Measurements from ENCODE around the gene RSPH6A. TPM values are rescaled to one million over a fixed set of nuclear protein-coding genes. Genes with fewer than 3 reads are reported as not detected.

Gene RSPH6A
- polyA plus RNA-seq, 1 donor (not counting 4 experiments of a cell fraction or from before 2014, with no cell fraction given) = not detected

GRCh38 chr19:45785097-45785496, 30.0 kb downstream of the RSPH6A start:
- FAIRE-seq (no peak), DNase-seq (ENCODE audit: low read depth, low spot score) (no peak)
- no peak for TF ChIP-seq EZH2 (IDR thresholded peaks at IDR 0.05; ENCODE audit: low read length)
- TF ChIP-seq, protein P1, sequence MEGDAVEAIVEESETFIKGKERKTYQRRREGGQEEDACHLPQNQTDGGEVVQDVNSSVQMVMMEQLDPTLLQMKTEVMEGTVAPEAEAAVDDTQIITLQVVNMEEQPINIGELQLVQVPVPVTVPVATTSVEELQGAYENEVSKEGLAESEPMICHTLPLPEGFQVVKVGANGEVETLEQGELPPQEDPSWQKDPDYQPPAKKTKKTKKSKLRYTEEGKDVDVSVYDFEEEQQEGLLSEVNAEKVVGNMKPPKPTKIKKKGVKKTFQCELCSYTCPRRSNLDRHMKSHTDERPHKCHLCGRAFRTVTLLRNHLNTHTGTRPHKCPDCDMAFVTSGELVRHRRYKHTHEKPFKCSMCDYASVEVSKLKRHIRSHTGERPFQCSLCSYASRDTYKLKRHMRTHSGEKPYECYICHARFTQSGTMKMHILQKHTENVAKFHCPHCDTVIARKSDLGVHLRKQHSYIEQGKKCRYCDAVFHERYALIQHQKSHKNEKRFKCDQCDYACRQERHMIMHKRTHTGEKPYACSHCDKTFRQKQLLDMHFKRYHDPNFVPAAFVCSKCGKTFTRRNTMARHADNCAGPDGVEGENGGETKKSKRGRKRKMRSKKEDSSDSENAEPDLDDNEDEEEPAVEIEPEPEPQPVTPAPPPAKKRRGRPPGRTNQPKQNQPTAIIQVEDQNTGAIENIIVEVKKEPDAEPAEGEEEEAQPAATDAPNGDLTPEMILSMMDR (optimal IDR thresholded peaks at IDR 0.05 in 1 of 3, IDR thresholded peaks at IDR 0.05 in 1 of 3, conservative IDR thresholded peaks at IDR 0.05 in 1 of 3; ENCODE audit: extremely low read depth in 1 of 3, insufficient read depth in 2 of 3, low read length in 3 of 3) = no peak
- Histone ChIP-seq H2AFZ (ENCODE audit: control insufficient read depth, low read length) (no peak overlapping the region), H3K9me3 (ENCODE audit: control insufficient read depth, low read depth, low read length) (no peaks in the 10 kb centered on the region), H3K9ac (ENCODE audit: control insufficient read depth, extremely low read depth, insufficient read depth, low read length) (no peak overlapping the region), H3K27ac (ENCODE audit: control insufficient read depth, insufficient read depth, low read length) (no peak overlapping the region), H3K4me2 (ENCODE audit: control insufficient read depth, extremely low read depth, insufficient read depth, low read depth, low read length) (no peak overlapping the region), H3K4me3 (ENCODE audit: control insufficient read depth in 2 of 3, extremely low read depth in 1 of 3, insufficient read depth in 2 of 3, low read depth in 1 of 3, low read length in 3 of 3) (no peak overlapping the region), H3K36me3 (ENCODE audit: control insufficient read depth in 2 of 2, extremely low read depth in 1 of 2, insufficient read depth in 2 of 2, low read length in 2 of 2) (peaks cover 9 to 34% of the 10 kb centered on the region in 2 experiments), H4K20me1 (ENCODE audit: control insufficient read depth, extremely low read depth, insufficient read depth, low read length) (peaks cover 13% of the 10 kb centered on the region), H3K79me2 (ENCODE audit: control insufficient read depth, insufficient read depth, low read length) (no peaks in the 10 kb centered on the region), H3K27me3 (ENCODE audit: control insufficient read depth, extremely low read depth, insufficient read depth, low read length) (no peaks in the 10 kb centered on the region), H3K9me1 (ENCODE audit: control insufficient read depth, extremely low read depth, insufficient read depth, low read length) (no peaks in the 10 kb centered on the region), H3K4me1 (ENCODE audit: control insufficient read depth, extremely low read depth, insufficient read depth, low read length) (peaks cover 22% of the 10 kb centered on the region)
- dilution Hi-C loops (cut with MboI; ENCODE audit: extremely low pct_ligation_motif_present, low sequenced_read_pairs) = no loop called here

- H3K9me3 ChIP-seq (ENCODE audit: control insufficient read depth, low read depth, low read length) = no peaks in the 10 kb centered on the region
- peaks cover 7 to 29% of the 10 kb centered on the region in 2 experiments for H3K36me3 ChIP-seq (ENCODE audit: control insufficient read depth in 2 of 2, extremely low read depth in 1 of 2, insufficient read depth in 2 of 2, low read length in 2 of 2)
- no peaks in the 10 kb centered on the region for H3K9me1 ChIP-seq (ENCODE audit: control insufficient read depth, extremely low read depth, insufficient read depth, low read length)
- H3K4me3 ChIP-seq (ENCODE audit: control insufficient read depth in 2 of 3, extremely low read depth in 1 of 3, insufficient read depth in 2 of 3, low read depth in 1 of 3, low read length in 3 of 3) = no peak overlapping the region
- peaks cover 13% of the 10 kb centered on the region for H4K20me1 ChIP-seq (ENCODE audit: control insufficient read depth, extremely low read depth, insufficient read depth, low read length)
- no peaks in the 10 kb centered on the region for H3K27me3 ChIP-seq (ENCODE audit: control insufficient read depth, extremely low read depth, insufficient read depth, low read length)
- no peak overlapping the region for H3K4me2 ChIP-seq (ENCODE audit: control insufficient read depth, extremely low read depth, insufficient read depth, low read depth, low read length)
- dilution Hi-C loops (cut with MboI; ENCODE audit: extremely low pct_ligation_motif_present, low sequenced_read_pairs) = no loop called here
- TF ChIP-seq, protein P1 (optimal IDR thresholded peaks at IDR 0.05 in 1 of 3, IDR thresholded peaks at IDR 0.05 in 1 of 3, conservative IDR thresholded peaks at IDR 0.05 in 1 of 3; ENCODE audit: extremely low read depth in 1 of 3, insufficient read depth in 2 of 3, low read length in 3 of 3) = no peak
- TF ChIP-seq EZH2 (IDR thresholded peaks at IDR 0.05; ENCODE audit: low read length) = no peak
- H3K79me2 ChIP-seq (ENCODE audit: control insufficient read depth, insufficient read depth, low read length) = no peaks in the 10 kb centered on the region
- H3K27ac ChIP-seq (ENCODE audit: control insufficient read depth, insufficient read depth, low read length) = no peak overlapping the region
- no peak overlapping the region for H2AFZ ChIP-seq (ENCODE audit: control insufficient read depth, low read length)
- no peak overlapping the region for H3K9ac ChIP-seq (ENCODE audit: control insufficient read depth, extremely low read depth, insufficient read depth, low read length)
- DNase-seq (ENCODE audit: low read depth, low spot score) (no peak), FAIRE-seq (no peak)
- H3K4me1 ChIP-seq (ENCODE audit: control insufficient read depth, extremely low read depth, insufficient read depth, low read length) = peaks cover 28% of the 10 kb centered on the region
Observed at GRCh38 chr19:45784096-45784495, 31.0 kb downstream of the RSPH6A start.

All from keratinocyte (primary cell).